GM12878 (cell line): ENCODE measurements around the gene AK8.

Source experiments
- TF ChIP-seq, protein P1 (sequence below), 3 experiments: IDR thresholded peaks in 2 of 3; conservative IDR thresholded peaks in 1 of 3; 2 replicates each; pipeline ENCODE4 v1.5.1; 2011; ENCODE audit warnings: low read depth in 3 of 3, low read length in 3 of 3, mild to moderate bottlenecking in 3 of 3, control low read depth in 2 of 3, moderate library complexity in 2 of 3, inconsistent platforms in 1 of 3, mixed read lengths in 1 of 3; ENCODE audit not compliant: control insufficient read depth in 2 of 3, insufficient read depth in 1 of 3; ENCODE audit errors: extremely low read depth in 1 of 3
- TF ChIP-seq, protein P2 (sequence below): fragments of 150-350 bp; IDR thresholded peaks from 2 replicates; pipeline ENCODE4 v1.6.1; 2016; ENCODE audit warnings: low read depth, low read length

DNA sequence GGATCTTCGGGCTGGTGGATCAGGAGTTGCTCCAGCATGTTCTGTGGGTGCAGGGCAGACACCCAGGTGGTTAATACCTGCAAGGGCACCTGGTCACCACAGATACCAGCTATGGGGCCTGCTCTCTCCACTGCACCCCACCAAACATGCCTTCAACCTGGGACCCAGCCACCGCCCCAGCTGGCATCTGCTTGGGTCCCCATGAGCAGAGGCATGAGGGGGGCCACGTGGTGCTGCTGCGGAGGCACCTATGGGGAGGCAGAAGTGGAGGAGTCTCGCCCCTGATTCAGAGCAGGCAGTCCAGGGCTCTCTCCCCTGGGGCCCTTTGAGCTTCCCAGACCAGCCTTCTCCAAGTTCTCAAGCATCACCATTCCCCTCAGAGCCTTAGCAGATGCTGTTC, 2.9 kb downstream of the AK8 start:
- TF ChIP-seq, protein P1, sequence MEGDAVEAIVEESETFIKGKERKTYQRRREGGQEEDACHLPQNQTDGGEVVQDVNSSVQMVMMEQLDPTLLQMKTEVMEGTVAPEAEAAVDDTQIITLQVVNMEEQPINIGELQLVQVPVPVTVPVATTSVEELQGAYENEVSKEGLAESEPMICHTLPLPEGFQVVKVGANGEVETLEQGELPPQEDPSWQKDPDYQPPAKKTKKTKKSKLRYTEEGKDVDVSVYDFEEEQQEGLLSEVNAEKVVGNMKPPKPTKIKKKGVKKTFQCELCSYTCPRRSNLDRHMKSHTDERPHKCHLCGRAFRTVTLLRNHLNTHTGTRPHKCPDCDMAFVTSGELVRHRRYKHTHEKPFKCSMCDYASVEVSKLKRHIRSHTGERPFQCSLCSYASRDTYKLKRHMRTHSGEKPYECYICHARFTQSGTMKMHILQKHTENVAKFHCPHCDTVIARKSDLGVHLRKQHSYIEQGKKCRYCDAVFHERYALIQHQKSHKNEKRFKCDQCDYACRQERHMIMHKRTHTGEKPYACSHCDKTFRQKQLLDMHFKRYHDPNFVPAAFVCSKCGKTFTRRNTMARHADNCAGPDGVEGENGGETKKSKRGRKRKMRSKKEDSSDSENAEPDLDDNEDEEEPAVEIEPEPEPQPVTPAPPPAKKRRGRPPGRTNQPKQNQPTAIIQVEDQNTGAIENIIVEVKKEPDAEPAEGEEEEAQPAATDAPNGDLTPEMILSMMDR (IDR thresholded peaks at IDR 0.05 in 2 of 3, conservative IDR thresholded peaks at IDR 0.05 in 1 of 3; ENCODE audit: control insufficient read depth in 2 of 3, extremely low read depth in 1 of 3, insufficient read depth in 1 of 3, low read depth in 3 of 3, low read length in 3 of 3), result no peak
- TF ChIP-seq, protein P2, sequence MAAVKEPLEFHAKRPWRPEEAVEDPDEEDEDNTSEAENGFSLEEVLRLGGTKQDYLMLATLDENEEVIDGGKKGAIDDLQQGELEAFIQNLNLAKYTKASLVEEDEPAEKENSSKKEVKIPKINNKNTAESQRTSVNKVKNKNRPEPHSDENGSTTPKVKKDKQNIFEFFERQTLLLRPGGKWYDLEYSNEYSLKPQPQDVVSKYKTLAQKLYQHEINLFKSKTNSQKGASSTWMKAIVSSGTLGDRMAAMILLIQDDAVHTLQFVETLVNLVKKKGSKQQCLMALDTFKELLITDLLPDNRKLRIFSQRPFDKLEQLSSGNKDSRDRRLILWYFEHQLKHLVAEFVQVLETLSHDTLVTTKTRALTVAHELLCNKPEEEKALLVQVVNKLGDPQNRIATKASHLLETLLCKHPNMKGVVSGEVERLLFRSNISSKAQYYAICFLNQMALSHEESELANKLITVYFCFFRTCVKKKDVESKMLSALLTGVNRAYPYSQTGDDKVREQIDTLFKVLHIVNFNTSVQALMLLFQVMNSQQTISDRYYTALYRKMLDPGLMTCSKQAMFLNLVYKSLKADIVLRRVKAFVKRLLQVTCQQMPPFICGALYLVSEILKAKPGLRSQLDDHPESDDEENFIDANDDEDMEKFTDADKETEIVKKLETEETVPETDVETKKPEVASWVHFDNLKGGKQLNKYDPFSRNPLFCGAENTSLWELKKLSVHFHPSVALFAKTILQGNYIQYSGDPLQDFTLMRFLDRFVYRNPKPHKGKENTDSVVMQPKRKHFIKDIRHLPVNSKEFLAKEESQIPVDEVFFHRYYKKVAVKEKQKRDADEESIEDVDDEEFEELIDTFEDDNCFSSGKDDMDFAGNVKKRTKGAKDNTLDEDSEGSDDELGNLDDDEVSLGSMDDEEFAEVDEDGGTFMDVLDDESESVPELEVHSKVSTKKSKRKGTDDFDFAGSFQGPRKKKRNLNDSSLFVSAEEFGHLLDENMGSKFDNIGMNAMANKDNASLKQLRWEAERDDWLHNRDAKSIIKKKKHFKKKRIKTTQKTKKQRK, result no peak
